ENCODE data around the gene IQSEC3. TPM values are rescaled to one million over a fixed set of nuclear protein-coding genes. Genes with fewer than 3 reads are reported as not detected.
A peak's percentile ranks its signal among the peaks of the same experiment; 100 is the strongest.

The IQSEC3 gene
- total RNA-seq, 1 donor from 2014 or later, result not detected

DNA sequence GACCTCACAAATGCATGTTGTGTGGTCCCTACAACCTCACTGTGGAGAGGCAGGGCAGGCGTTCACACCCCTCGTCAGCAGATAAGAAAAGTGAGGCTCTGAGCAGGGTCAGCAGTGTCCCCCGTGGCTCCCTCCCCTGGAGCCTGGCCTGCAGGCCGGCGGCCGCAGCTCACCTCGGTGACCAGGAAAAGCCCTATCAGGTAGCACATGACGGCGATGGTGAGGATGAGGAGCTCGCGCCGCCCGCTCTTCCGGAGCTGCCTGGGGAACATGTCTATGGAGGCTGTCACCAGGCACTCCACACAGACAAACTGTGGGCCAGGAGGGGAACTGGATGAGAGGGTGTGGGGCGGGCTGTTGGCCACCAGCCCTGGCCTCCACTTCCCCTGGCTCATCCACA lies 129.4 kb downstream of the IQSEC3 start:
- DNase-seq (ENCODE audit: low read depth), result no peak

DNA sequence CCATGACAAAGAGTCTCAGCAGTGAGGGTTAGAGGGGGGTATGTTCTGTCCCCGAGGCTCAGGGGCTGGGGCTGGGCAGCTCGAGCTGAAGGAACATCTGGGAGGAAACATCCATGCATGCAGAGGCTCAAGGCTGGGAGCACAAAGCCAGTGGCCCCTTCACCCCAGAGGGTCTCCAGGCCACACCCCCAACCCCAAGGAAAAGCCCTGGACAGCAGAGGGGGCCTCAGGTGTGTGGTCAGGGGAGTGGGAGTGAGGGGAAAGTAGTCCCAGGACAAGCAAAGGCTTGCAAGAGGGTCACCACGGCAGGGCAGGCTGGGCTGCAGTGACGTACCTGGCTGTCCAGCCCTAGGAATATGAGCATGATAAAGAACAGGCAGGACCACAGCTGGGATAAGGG lies 129.9 kb downstream of the IQSEC3 start:
- DNase-seq (ENCODE audit: low read depth), result no peak

GRCh38 chr12:197347-197746 lies 130.8 kb downstream of the IQSEC3 start:
- no peak for DNase-seq (ENCODE audit: low read depth)

- DNase-seq (ENCODE audit: low read depth), result no peak
These were observed 131.5 kb downstream of the IQSEC3 start for GRCh38 chr12:197911-198695.

DNA sequence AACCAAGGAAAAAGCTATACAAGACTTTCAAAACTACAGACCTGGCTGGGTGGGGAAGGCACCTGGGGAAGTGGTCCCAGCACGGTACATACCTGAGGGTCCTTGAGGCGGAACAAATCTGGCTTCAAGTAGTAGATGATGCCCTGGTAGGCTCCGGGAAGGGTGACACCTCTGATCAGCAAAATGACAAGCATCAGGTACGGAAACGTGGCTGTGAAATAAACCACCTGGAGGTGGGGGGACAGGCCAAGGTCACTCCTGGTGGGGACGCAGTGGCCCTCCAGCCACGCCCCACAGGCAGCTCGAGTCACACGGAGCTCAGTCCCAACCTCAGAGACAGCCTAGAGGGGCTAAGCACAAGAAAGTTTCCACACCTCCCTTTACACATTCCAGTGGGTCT lies 132.1 kb downstream of the IQSEC3 start:
- no peak for DNase-seq (ENCODE audit: low read depth)

- DNase-seq (ENCODE audit: low read depth), result no peak
These were observed 134.8 kb downstream of the IQSEC3 start for GRCh38 chr12:201361-201760.

DNA sequence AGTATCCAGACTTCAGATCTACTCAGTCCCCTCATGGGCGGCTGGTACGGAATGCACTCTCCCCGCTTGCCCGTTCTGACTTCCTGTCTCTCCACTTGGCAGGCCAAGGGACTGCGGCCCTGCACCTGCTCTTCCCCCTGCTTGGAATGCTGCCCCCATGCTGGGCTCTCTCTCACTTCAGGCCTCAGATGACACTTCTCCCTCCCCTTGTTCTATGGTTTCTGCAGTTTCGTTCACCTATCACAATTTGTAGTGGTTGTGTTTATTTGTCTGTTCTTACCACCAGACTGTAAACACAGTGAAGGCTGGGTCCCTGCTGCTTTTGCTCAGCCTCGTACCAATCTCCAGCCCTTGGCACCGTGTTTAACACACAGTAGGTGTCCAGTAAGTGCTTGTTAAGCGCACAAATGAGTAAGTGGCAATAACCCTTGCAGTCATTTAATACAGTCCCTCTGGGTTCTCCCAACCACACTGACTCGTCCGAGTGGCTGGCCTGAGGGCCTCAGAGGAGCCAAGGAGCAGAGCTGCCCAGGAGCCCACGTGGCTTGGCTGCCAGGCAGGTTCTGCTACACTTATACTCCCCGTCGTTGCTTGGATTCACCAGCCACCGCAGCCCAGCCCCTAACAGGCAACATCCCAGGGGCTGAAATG lies 135.6 kb downstream of the IQSEC3 start:
- DNase-seq (ENCODE audit: low read depth), result peak; percentile 60

GRCh38 chr12:203074-203461 lies 136.5 kb downstream of the IQSEC3 start:
- no peak for DNase-seq (ENCODE audit: low read depth)

- peak; percentile 16 for DNase-seq (ENCODE audit: low read depth)
These were observed 137.1 kb downstream of the IQSEC3 start for GRCh38 chr12:203462-204260.

DNA sequence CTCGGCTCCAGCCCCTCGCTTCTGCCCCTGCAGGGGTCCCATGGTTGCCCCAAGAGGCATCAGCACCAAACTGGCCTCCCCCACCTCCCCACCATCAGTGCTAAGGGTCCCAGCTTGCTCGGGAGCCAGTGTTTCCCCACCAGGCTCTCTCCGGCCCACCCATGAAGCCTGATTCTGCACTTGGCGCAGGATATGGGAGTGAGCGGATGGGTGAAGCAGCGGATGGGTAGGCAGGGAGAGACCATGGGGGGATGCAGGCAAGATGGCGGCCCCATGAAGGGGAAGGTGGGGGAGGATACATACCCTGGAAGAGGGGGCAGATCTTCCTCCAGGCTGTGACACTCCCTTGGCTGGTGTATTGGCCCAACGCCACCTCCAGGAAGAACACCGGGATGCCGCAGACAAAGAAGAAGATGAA lies 137.7 kb downstream of the IQSEC3 start:
- DNase-seq (ENCODE audit: low read depth), result no peak

GRCh38 chr12:205026-205425 lies 138.5 kb downstream of the IQSEC3 start:
- no peak for DNase-seq (ENCODE audit: low read depth)

DNA sequence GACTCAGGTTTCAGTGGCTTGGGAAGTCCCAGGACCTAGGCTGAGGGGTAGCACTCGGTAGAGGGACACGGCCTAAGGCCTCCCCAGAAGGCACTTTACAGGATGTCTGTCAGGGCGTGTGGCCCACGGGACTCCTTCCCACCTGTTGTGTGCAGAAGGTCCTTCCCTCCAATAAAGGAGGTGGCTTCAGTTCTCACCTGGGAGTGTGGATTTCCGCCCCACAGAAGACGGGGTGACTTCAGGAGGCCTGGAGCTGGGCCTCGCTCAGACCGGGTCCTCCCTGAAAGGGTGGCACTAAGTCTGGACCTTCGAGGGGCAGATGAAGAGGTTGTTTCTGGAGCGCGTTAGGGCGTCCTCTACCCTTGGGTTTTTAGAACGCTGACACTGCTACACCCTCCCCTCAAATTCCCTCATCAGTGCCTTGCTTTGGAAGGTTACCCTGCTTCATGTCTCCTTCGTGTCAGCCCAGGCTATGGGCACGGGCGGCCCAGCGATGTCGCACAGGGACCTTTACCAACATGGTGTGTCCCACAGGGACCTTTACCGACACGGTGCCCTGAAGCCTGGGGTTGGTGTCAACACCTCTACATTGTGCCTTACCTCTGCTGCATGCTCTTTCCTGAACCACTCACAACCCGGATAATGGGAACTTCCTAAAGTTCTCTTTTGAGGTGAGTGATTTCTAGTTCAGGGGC lies 140.3 kb downstream of the IQSEC3 start:
- DNase-seq (ENCODE audit: low read depth), result no peak

DNA sequence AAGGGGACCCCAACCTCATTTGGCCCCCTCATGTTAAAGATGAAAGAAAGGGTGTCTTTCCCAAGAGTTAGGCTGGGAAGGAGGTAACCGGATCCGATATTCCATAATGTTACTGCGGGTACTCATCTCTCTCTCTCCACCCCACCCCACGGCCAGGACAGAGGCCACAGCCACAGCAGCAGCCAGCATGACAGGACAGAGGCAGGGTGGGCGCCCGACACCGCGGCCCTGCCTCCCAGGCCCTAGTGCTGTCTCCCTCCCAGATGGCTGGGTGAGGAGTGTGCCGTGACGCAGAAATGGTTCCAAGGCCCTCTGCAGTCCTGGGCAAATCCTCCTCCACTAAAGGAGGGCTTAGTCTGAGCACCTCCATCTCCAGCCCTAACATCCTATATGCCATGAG lies 141.2 kb downstream of the IQSEC3 start:
- DNase-seq (ENCODE audit: low read depth), result no peak

DNA sequence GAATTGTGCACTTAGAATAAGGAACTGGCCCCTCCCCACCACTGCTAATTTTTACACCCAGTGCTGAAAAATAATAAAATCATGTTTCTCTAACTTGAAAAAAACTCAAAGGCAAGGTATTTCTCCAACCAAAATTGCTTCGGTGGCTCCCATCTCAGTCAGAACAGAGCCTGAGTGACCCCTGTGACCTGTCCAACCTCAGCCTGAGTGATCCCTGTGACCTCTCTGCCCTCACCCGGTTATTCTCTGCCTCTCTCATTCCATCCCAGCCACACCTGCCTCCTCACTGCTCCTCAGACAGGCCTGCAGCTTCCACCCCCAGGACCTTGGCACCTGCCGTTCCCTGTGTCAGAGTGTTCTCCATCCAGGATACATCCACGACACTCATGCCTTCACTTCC lies 142.2 kb downstream of the IQSEC3 start:
- no peak for DNase-seq (ENCODE audit: low read depth)

DNA sequence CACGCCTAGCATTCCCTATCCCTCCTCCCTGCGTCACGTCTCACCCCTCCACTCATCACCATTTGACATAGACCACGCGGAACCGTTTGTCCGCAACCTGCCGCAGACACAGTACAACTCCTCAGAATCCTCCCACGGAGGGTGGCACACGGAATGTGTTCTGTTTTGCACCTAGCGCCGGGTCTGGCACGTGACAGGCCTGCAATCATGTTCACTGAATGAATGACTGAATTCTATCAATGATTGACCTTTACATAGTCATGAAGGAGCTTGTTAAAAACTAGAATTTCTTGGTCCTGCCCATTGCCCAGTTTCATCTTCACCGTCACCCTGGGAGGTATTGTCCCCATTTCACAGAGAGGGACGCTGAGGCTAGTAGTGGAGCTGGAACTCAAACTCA lies 142.7 kb downstream of the IQSEC3 start:
- DNase-seq (ENCODE audit: low read depth), result no peak

GRCh38 chr12:209851-210250 lies 143.3 kb downstream of the IQSEC3 start:
- no peak for DNase-seq (ENCODE audit: low read depth)

GRCh38 chr12:210277-211141 lies 143.9 kb downstream of the IQSEC3 start:
- DNase-seq (ENCODE audit: low read depth), result no peak

- no peak for DNase-seq (ENCODE audit: low read depth)
These were observed 144.5 kb downstream of the IQSEC3 start for GRCh38 chr12:211142-211465.

- no peak for DNase-seq (ENCODE audit: low read depth)
These were observed 145.3 kb downstream of the IQSEC3 start for GRCh38 chr12:211639-212414.

DNA sequence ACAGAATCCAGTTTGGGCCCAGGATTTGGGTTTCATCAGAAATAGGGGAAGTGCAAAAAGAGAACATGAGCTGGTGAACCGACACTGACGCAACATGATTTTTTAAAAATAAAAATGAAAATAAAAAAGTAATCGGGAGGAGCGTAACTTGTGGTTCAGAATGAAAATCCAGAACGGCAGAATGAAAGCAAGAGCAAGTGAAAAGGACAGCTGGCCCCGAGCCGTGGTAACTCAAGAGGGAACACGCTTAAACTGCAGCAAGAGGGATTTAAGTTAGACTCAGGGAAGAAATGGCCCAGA lies 145.8 kb downstream of the IQSEC3 start:
- DNase-seq (ENCODE audit: low read depth), result no peak
